Hair follicle dermal papilla cell (primary cell): ENCODE measurements around the gene DCAF17. TPM values are rescaled to one million over a fixed set of nuclear protein-coding genes. Genes with fewer than 3 reads are reported as not detected.

Experiments
- small RNA-seq: library from RNA; depleted of rRNA; stranded (forward); fragments of <200 nt; gene quantifications from one replicate; pipeline ENCODE3, GENCODE V24; 2012
- total RNA-seq: library from RNA; depleted of rRNA; stranded (reverse); fragments of >200 nt; gene quantifications from 2 replicates; pipeline ENCODE4 v1.2.3, GENCODE V29; 2012

DCAF17 gene
- 19.9 and 27.6 TPM in 2 replicates for total RNA-seq

DNA sequence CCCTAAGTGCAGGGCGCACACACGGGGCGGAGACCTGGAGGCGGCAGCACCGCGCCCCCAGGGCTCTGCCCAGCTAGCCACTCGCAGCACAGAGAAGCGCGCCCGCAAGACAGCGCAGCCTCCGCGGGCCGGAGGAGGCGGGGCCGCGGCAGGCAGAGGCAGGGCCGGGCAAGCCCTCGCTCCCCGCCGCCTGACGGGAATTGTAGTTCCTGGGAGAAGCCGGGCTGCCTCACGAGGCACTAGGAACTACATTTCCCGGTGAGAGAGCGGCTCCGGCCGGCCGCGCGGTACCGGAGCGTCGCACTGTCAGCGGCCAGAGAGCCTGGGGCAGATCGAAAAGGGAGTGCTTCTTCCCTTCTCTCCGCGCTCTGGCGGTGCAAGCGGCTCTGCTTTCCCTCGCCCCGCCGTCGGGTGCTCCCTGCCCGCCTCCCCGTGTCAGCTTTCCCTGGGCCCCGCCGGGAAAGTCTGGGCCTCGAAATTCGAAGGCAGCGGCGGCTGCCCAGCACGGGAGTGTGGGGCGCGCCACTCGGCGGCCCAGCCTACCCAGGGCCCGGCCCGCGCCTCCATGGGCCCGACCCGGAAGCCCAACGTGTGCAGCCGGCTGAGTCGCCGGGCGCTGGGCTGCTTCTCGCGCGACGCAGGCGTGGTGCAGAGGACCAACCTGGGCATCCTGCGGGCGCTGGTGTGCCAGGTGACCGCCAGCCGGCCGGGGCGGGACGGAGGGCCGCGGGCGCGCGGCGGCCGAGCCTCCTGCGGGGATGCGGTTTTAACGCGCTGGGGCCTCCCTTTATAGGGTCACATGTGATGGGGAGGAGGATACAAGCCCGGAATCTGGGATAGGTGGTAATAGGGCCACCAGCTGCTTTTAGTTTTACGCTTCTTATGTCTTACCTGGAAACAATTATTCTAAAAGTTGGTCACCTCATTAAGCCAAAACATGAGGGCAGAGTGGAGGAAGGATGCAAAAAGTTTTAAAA, at the start of gene DCAF17:
Gene DCAF17 (plus strand): TSS at position 214 of the 977 bp plus-strand sequence. CDS start 352 bp downstream, at position 566.

GRCh38 chr2:171433763-171434012, 338 bp upstream of the DCAF17 start, which contains the start of gene METTL8:
Gene METTL8 (minus strand): TSS chr2:171433990. CDS start chr2:171392185, 41,805 bp downstream.

DNA sequence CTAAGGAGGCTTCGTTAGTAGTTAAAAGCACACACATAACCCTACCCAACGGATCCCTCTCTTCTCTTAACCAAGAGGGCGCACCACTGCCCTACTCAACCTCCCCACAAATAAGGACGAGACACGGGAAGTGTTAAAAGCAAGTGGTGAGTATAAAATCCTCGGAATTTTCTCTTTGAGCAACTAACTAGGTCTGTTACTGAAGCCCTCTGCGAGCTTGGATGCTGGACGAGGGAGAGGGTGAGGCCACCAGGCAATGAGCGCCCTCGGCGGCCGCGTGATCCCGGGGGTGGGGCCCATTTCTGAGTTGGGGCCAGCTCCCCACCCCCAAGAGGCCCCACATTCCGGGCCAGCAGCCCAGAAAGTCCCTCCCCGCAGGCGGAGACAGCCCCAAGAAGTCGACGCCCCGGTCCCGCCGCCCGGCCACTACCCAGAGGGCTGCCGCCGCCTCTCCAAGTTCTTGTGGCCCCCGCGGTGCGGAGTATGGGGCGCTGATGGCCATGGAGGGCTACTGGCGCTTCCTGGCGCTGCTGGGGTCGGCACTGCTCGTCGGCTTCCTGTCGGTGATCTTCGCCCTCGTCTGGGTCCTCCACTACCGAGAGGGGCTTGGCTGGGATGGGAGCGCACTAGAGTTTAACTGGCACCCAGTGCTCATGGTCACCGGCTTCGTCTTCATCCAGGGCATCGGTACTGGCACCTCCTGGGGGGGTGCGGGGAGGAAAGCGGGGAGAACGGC, 88.2 kb downstream of the DCAF17 start, which contains the start of gene CYBRD1:
Gene CYBRD1 (plus strand): TSS at position 423 of the 736 bp plus-strand sequence. CDS start 72 bp downstream, at position 495.

Small RNA genes lying within 50 kb of the gene (small RNA-seq; reads per million reads assigned to genes)
- not detected for gene AC007969.2

Other genes starting within 250 kb of the DCAF17 start
- 24.2 and 27.1 TPM in 2 replicates for gene METTL8, start 236 bp upstream of the DCAF17 start, total RNA-seq
- 465 and 505 TPM in 2 replicates for gene CYBRD1, start 88.2 kb downstream of the DCAF17 start, total RNA-seq